CD4-positive, alpha-beta T cell treated with Interferon alpha-2 for 1 hour (primary cell): Measurements from ENCODE around the gene EIF3A.
A peak's percentile ranks its signal among the peaks of the same experiment; 100 is the strongest.
"Not testable (repeated sequence)": the region's sequence is repeated elsewhere in the genome, so short reads cannot be mapped to it uniquely, and the experiment has no call there.

Experiments used
- DNase-seq, 2 donors: peaks; one replicate each; pipeline ENCODE4 v3.0.0-alpha.2; 2020 to 2022

EIF3A gene

GRCh38 chr10:119101366-119102098 lies 20.9 kb upstream of the EIF3A start:
- DNase-seq: no peak

GRCh38 chr10:119100434-119101238 lies 20.0 kb upstream of the EIF3A start:
- no peak for DNase-seq

- DNase-seq: no peak
These were observed 18.0 kb upstream of the EIF3A start for GRCh38 chr10:119098576-119098975.

GRCh38 chr10:119096641-119097415 lies 16.2 kb upstream of the EIF3A start:
- DNase-seq: not testable (repeated sequence)

- DNase-seq: peak in 1 of 2 donors; percentile 33
These were observed 15.0 kb upstream of the EIF3A start for GRCh38 chr10:119095640-119096039.

GRCh38 chr10:119090968-119091367 lies 10.4 kb upstream of the EIF3A start:
- peak; percentile 59 to 83 for DNase-seq

GRCh38 chr10:119090026-119090795 lies 9.6 kb upstream of the EIF3A start:
- DNase-seq: peak in 1 of 2 donors; percentile 59

GRCh38 chr10:119087271-119087882 lies 6.8 kb upstream of the EIF3A start:
- DNase-seq: no peak

GRCh38 chr10:119084896-119085295 lies 4.3 kb upstream of the EIF3A start:
- no peak for DNase-seq

GRCh38 chr10:119079599-119080520 lies 757 bp downstream of the EIF3A start:
- peak; percentile 57 to 68 for DNase-seq

GRCh38 chr10:119078422-119079179 lies 2.0 kb downstream of the EIF3A start:
- no peak for DNase-seq

GRCh38 chr10:119073584-119073983 lies 7.0 kb downstream of the EIF3A start:
- no peak for DNase-seq

- DNase-seq: no peak
These were observed 10.0 kb downstream of the EIF3A start for GRCh38 chr10:119070395-119071165.

- no peak for DNase-seq
These were observed 18.7 kb downstream of the EIF3A start for GRCh38 chr10:119061926-119062325.

GRCh38 chr10:119061352-119061751 lies 19.3 kb downstream of the EIF3A start:
- DNase-seq: no peak

- no peak for DNase-seq
These were observed 20.5 kb downstream of the EIF3A start for GRCh38 chr10:119060107-119060506.

GRCh38 chr10:119059557-119059956 lies 21.1 kb downstream of the EIF3A start:
- DNase-seq: no peak

- DNase-seq: no peak
These were observed 22.6 kb downstream of the EIF3A start for GRCh38 chr10:119058010-119058409.

- no peak for DNase-seq
These were observed 25.1 kb downstream of the EIF3A start for GRCh38 chr10:119055472-119055871.
